GM21576 (cell line): ENCODE data around the gene FBXL16.

Source experiments
- ATAC-seq: cut with Tn5 transposase; IDR thresholded peaks from one replicate; pipeline ENCODE4 v1.9.1; 2021; ENCODE audit warnings: mild to moderate bottlenecking, moderate library complexity; ENCODE audit not compliant: unreplicated experiment

The FBXL16 gene

GRCh38 chr16:667113-667779 is 38.4 kb downstream of the FBXL16 start:
- no peak for ATAC-seq

GRCh38 chr16:666572-666971 is 39.0 kb downstream of the FBXL16 start:
- ATAC-seq, result no peak

GRCh38 chr16:662597-662996 is 43.0 kb downstream of the FBXL16 start:
- ATAC-seq, result no peak

GRCh38 chr16:662095-662494 is 43.5 kb downstream of the FBXL16 start:
- ATAC-seq, result no peak

- peak; percentile 9 for ATAC-seq
These were observed 44.3 kb downstream of the FBXL16 start for GRCh38 chr16:661184-661821.

GRCh38 chr16:660459-661183 is 45.0 kb downstream of the FBXL16 start:
- ATAC-seq, result peak; percentile 42

- ATAC-seq, result no peak
These were observed 45.5 kb downstream of the FBXL16 start for GRCh38 chr16:660132-660458.

GRCh38 chr16:659618-660017 is 46.0 kb downstream of the FBXL16 start:
- ATAC-seq, result no peak

- no peak for ATAC-seq
These were observed 46.7 kb downstream of the FBXL16 start for GRCh38 chr16:658679-659571.

- ATAC-seq, result no peak
These were observed 48.1 kb downstream of the FBXL16 start for GRCh38 chr16:657487-657886.

- no peak for ATAC-seq
These were observed 51.6 kb downstream of the FBXL16 start for GRCh38 chr16:654034-654433.

- ATAC-seq, result no peak
These were observed 52.9 kb downstream of the FBXL16 start for GRCh38 chr16:652454-653305.

GRCh38 chr16:651844-652243 is 53.8 kb downstream of the FBXL16 start:
- ATAC-seq, result no peak

GRCh38 chr16:649631-650030 is 56.0 kb downstream of the FBXL16 start:
- ATAC-seq, result no peak

- peak; percentile 64 for ATAC-seq
These were observed 56.6 kb downstream of the FBXL16 start, which contains the start of gene WDR90 for GRCh38 chr16:648781-649589. TSS of gene WDR90 (plus strand) at chr16:649365. CDS start at chr16:649417, 52 bp downstream.

GRCh38 chr16:648071-648780 is 57.4 kb downstream of the FBXL16 start:
- no peak for ATAC-seq

GRCh38 chr16:647173-647902 is 58.3 kb downstream of the FBXL16 start:
- ATAC-seq, result no peak

- no peak for ATAC-seq
These were observed 58.9 kb downstream of the FBXL16 start for GRCh38 chr16:646679-647172.
